AG10803 (cell line): ENCODE results near the gene UBE2I.

Experiments used
- DNase-seq: peaks from one replicate; pipeline ENCODE4 v3.0.0; 2010; ENCODE audit warnings: low read depth
- H3K4me3 ChIP-seq: 2 replicates; pipeline ENCODE4 v1.5.1; 2011; ENCODE audit warnings: mild to moderate bottlenecking, low read length, control low read depth
- TF ChIP-seq, protein P1 (sequence below): conservative IDR thresholded peaks from 2 replicates; pipeline ENCODE4 v1.5.1; 2011; ENCODE audit warnings: mild to moderate bottlenecking, low read length, control low read depth, inconsistent platforms

Gene UBE2I

DNA sequence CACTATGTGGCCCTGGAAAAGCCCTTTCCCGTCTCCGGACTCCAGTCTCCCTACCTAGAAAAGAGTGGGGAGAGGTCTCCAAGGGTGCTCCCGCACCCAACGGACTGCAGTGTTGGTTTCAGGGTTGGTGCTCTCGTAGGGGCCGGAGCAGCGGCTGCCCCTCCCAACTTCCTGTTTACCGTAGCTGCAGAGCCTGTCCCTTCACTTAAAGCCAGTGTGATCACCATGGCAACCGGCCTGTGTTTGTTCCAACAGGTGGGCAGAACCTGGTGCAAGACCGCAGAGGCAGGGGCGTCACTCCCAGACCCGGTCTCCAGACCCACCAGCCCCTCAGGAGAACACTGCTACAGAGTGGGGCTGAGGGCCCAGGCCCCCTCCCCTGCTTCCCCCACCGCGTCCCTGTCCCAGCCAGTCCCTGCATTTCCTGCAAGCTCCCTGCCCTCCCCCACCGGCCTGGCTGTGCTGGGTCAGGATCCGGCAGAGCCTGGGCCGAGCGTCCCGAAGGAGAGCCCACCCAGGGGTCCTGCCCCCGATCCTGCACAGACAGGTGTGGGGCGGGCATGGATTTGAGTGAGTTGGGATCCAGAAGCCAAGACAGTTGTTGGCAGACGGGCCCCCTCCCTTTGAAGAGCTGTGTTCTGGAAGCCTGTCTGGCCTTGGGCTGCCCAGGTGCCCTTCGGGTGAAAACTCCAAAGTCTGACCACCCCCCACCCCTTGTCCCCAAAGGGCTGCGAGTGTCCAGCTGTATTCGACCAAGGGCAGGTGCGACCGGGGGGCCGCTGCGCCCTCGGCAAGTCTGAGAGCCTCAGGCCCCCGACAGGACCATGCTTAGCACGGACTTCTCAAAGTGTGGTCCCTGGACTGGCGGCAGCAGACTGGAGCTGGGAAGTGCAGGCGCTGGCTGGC is 22.5 kb downstream of the UBE2I start:
- DNase-seq: peak; percentile 43
- H3K4me3 ChIP-seq: no peak overlapping the region
- TF ChIP-seq, protein P1, sequence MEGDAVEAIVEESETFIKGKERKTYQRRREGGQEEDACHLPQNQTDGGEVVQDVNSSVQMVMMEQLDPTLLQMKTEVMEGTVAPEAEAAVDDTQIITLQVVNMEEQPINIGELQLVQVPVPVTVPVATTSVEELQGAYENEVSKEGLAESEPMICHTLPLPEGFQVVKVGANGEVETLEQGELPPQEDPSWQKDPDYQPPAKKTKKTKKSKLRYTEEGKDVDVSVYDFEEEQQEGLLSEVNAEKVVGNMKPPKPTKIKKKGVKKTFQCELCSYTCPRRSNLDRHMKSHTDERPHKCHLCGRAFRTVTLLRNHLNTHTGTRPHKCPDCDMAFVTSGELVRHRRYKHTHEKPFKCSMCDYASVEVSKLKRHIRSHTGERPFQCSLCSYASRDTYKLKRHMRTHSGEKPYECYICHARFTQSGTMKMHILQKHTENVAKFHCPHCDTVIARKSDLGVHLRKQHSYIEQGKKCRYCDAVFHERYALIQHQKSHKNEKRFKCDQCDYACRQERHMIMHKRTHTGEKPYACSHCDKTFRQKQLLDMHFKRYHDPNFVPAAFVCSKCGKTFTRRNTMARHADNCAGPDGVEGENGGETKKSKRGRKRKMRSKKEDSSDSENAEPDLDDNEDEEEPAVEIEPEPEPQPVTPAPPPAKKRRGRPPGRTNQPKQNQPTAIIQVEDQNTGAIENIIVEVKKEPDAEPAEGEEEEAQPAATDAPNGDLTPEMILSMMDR: no peak

DNA sequence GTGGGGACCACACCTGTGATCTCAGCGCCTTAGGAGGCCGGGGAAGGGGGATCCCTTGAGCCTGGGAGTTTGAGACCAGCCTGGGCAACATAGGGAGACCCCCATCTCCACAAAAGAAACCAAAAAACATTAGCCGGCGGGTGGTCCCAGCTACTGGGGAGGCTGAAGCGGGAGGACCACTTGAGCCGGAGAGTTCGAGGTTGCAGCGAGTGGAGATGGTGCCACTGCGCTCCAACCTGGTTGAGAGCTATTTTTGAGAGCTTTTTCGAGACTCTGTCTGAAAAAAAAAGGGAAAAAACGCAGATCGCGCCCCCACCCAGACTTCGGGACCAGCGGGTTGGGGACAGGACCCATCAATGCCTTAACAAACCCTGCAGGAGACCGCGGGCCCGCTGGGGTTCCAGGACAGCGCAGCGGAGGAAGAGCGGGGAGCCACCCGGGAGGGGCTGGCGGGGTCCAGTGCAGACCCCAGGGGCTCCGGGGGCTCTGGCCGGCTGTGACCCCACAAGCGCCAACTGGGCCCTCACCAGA is 23.2 kb downstream of the UBE2I start:
- no peak for DNase-seq
- TF ChIP-seq, protein P1: no peak
- H3K4me3 ChIP-seq: no peak overlapping the region

DNA sequence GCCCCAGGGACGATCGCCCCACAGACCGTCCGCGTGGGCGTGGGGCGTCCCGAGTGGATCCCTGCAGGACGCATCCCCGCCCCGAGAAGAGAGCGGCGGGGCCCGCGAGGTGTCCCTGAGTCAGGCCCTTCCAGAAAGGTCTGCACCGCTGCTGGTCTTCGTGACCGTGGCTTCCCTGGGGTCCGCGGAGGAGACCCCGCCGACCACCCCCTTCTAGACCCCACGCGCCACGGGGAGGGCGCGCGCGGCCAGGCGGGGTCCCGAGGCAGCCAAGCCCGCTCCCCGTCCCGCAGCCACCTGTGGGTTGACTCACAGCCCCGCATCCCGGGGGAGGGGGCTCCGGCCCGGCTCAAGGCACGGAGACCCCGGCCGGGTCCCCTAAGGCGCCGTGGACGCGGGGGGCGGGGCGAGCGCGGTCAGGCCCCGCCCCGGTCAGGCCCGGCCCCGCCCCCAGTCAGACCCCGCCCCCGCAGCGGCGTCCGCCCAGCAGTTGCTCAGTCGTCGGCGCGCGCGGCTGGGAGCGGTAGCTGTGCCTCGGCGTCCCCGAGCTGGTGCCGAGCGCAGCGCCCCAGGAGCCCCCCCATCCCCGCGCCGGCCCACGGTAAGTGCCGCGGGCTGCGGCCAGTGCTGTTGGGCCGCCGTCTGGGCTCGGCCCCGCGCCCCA is 23.8 kb downstream of the UBE2I start, which contains the start of gene BAIAP3:
Gene BAIAP3, plus strand, starts transcription at position 497 of the 664 bp plus-strand sequence. CDS start 4,905 bp downstream, outside the sequence.
- no peak for DNase-seq
- H3K4me3 ChIP-seq: no peak within 1 kb of the TSS
- TF ChIP-seq, protein P1: no peak

DNA sequence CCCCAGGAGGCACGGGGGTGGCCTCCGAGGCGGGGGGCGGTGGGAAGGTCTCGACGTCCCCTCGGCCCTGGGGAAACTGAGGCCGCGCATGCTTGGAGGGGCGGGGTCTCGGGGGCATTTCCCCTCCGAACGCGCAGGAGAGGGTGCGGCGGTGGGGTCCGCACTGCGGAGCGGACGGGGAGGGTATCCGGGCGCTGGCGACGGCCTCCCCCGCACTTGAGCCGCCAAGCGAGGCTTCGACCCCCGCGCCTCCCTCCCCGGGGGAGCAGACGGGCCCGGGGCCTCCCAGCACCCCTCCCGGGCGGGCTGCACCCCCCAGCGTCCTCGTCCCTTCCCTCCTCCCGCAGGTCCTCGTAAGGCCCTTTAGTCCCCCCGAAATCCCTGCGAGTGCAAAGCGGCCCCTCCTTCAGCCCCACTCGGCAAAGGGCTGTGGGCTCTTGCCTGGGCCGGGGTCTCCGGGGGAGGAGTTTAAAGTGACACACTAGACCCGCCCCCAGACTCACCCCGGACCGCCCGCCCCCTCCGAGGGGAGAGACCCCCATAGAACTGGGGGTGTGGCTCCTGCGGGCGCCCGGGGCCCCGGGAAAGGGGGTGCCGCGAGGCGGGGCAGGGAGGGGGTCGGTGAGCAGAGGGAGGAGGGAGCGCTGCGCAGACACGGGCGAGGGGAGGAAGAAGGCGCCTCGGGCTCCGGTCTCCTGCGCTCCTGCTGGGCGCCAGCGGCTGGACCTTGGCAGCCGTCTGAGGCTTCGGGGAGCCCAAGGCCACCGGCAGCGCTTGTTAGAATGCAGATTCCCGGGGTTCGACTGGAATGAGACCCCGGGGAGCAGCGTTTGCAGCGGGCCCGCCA is 24.6 kb downstream of the UBE2I start:
- no peak overlapping the region for H3K4me3 ChIP-seq
- no peak for DNase-seq
- TF ChIP-seq, protein P1: no peak

DNA sequence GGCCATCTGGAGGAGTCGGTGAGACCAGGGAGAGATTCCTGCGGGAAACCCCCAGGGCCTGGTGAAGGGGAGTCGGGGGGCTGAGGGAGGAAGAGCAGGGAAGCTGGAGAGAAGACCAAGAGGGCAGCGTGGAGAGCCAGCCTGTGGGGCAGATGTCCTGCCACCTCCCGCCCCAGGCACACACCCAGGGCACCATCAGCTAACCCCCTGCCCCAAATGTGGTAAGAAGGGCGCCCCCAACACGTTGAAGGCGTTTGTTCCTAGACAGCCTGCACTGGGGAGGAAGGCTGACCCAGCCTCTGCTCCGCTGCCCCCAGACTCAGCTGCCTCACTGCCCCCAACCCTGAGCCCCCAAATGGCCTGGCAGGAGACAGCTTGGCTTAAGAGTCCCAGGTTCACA is 25.3 kb downstream of the UBE2I start:
- H3K4me3 ChIP-seq: no peak overlapping the region
- DNase-seq: no peak
- TF ChIP-seq, protein P1: no peak

DNA sequence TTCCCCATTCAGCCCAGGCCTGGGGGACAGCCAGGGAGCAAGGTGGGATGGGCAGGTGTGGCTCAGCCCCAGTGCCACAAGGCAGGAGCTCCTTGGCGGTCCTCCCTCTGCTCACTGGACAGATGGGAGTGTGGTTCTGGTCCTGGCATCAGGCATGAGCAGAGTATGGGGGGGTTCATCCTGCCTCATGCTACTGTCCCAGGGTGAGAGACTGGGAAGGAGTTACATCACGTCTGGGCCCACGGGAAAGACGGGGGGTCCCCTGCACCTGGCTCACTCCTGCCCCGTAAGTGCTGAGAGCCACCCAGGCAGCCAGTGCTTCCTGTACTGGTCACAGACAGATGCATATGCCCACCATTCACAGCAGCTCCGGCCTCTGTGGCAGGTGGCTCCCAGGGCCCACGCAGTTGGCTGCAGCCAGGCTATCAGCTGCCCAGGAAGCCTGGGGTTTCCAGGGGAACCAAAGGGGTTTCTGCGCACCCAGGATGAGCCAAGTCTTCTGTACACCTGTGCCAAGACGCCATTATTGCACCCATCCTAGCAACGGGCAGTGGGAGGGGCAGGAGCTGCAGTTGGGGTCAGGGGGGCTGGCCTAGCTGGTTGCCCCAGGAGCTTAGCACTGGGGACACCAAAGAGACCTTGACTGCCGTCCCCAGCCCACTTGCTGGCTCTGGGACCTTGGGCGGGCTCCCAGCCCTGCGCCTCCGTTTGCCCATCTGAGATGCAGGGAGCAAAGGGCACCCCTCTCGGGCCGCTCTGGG is 26.0 kb downstream of the UBE2I start:
- TF ChIP-seq, protein P1: no peak
- H3K4me3 ChIP-seq: no peak overlapping the region
- DNase-seq: no peak
